ENCODE results near the gene CLK4.

DNA sequence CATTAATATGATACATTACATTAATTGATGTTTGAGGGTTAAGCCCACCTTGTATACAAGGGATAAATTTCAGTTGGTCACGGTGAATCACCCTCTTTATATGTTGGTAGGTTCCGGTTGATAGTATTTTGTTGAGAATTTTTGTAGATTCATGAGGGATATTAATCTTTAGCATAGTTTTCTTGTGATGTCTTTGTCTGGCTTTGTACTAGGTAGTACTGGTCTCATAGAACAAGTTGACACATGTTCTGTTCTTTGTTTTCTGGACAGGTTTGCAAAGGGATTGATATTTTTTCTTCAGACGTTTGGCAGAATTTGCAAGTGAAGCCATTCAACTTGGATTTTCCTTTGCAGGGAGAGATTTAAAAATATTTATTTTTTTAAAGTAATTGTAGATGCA is 49.1 kb upstream of the CLK4 start:
- TF ChIP-seq, protein P1, sequence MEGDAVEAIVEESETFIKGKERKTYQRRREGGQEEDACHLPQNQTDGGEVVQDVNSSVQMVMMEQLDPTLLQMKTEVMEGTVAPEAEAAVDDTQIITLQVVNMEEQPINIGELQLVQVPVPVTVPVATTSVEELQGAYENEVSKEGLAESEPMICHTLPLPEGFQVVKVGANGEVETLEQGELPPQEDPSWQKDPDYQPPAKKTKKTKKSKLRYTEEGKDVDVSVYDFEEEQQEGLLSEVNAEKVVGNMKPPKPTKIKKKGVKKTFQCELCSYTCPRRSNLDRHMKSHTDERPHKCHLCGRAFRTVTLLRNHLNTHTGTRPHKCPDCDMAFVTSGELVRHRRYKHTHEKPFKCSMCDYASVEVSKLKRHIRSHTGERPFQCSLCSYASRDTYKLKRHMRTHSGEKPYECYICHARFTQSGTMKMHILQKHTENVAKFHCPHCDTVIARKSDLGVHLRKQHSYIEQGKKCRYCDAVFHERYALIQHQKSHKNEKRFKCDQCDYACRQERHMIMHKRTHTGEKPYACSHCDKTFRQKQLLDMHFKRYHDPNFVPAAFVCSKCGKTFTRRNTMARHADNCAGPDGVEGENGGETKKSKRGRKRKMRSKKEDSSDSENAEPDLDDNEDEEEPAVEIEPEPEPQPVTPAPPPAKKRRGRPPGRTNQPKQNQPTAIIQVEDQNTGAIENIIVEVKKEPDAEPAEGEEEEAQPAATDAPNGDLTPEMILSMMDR (IDR thresholded peaks at IDR 0.05 in 4 of 5, conservative IDR thresholded peaks at IDR 0.05 in 1 of 5): no peak
- TF ChIP-seq POLR2A (IDR thresholded peaks at IDR 0.05): no peak

Data from gastrocnemius medialis (tissue), 4 donors.